Fibroblast of the conjunctiva (primary cell): Measurements from ENCODE around the gene CCDC86.
A peak's percentile ranks its signal among the peaks of the same experiment; 100 is the strongest.

ENCODE experiments used
- DNase-seq: peaks from one replicate; pipeline ENCODE4 v3.0.0-alpha.2; 2010; ENCODE audit warnings: low read depth

Gene CCDC86

DNA sequence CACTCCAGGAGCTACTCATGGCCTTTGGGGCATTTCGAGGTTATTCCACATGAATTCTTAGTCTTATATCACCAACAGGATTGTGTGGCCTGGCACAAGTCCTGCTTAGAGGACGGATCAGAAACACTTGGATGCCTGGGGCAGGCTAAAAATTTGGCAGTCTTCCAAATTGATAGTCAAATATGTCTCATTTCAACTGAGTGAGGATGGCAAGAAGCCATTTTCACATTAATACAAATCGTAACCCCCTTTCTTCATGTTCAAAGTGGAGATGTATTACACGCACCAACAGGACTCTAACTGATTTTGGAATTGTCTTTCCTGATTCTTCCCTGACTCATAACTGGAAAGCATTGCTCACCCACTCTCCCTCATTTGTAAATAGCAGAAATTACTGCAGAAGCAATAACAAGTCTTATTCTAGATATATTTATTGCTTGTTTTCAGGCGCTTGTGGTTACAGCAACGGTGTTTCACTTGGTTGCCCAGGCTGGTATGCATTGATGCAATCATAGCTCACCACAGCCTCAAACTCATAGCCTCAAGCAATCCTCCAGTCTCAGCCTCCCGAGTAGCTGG is 10.3 kb upstream of the CCDC86 start:
- no peak for DNase-seq

GRCh38 chr11:60834742-60835533 is 7.0 kb upstream of the CCDC86 start:
- DNase-seq = no peak

DNA sequence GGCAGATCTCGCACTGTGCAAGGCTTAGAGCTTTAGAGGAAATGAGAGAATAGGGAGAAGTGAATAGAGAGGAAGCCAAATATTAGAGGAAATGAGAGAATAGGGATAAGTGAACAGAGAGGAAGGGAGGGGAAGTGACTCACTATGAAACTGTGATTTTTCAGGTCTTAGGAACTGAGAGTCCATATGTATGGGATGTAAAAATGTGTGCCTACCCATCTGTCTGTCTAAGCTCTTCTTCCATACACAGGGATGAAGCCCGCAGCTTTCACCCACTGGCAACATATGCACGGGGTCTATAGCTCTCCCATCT is 6.4 kb upstream of the CCDC86 start:
- DNase-seq = no peak

- DNase-seq = no peak
Observed at GRCh38 chr11:60836866-60837515, 4.9 kb upstream of the CCDC86 start.

DNA sequence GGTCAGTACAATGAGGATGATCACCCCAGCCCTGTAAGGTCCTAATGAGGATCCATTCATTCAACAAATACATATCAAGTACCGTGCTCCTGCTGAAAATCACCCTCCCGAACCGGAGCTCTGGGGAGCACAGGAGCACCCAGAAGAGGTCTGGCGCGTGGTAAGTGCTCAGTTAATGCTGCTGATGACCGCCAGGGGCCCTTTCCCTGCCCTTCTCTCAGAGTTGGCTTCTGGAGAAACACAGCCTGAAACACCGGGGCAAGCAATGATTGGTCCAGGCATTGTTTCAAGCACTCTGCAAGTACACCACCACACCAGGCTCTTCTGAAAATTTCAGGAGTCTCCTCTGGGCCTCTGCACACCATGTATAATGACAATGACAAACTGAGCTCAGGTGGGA is 3.8 kb upstream of the CCDC86 start:
- DNase-seq = no peak

DNA sequence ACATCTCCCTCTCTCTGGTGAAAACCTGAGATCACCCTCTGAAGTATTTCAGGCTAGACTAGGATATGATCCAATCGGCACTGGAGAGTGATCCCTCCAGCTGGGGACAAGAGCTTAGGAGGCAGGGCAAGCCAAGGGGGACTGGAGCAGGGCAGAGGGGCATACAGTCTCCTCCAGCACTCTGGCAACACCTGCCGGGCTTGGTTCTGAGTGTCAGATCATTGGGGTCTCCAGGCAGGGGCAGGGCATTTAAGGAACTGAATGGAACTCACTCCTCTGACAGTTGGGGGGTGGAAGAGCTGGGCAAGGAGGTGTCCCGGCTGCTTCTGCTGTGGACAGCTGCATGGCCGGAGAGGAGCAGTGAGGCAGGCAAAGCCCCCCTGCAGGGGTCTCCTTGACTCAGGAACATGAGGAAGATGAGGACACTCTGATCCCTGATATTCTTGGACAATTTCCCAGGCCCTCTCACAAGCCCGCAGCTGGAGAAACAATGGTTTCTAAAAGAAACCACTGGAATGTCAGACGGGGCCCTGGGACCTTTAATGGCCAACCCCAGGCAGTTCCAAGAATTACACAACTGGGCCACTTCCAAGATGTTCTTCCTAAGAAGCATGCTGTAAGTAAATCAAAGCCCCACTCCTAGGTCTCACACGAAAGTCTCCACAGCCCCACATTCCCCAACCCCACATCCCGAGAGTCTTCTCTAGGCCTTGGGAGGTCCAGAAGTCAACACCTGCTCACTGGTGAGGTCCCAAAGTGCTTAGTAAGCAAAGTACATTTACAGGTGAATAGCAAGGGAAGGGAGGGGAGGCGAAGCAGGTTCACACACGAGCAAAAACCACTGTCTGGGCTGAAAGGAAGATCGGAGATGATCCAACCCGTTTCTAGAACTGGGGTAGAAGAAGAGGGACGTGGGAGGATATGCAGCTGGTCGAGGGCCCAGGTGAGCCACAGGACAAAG is 1.2 kb upstream of the CCDC86 start:
- peak; percentile 68 for DNase-seq

- no peak for DNase-seq
Observed at GRCh38 chr11:60842668-60843600, 1.0 kb downstream of the CCDC86 start.

DNA sequence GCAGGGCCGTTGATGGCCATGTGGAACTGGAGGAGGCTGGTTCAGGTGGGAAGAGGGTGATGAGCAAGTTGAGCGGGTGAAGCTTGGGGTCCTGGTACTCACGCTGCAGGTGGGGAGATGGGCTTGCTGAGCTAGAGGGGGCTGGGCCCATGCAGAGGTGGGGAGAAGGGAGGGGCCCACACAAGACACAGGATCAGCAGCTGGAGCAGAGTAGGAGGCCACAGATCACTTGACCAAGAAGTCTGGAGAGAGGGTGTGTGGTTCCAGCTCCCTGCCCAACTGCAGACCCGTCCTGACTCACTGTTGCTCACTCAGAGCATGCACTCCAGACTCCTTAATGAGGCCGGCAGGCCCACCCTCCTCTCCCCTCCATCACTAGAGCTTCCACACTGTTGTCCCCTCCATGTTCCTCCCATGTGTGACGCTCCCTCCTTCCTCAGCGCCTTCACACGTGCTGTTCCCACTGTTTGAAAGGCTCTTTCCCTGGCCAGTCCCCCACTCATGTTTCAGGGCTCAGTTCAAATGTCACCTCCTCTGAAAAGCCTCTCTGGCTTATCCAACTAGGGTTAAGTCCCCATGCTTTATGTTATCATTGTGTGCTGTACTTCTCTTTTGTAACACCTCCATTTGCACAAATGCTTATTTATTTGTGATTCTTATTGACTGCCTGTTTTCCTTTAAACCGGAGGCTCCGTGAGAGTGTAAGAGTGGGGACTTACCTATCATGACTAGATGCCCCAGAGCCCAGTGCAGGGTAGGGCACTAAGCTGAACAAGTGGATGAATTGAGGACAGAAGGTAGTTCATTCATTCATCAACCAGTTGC is 2.3 kb downstream of the CCDC86 start:
- DNase-seq = no peak

DNA sequence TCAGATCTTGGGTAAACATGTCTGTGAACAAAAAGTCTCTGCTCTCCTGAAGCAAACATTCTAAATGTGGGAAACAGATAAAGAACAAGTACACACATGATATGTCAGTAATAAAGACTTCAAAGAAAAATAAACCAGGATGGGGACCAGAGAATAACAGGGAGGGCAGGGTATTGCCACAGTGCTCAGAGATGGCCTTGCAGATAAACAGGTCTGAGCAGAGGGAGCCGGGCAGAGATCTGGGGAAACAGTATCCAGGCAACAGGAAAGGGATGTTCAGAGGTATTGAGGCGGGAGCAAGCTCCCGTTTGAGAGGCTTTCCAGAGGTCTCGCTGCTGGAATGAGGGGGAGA is 2.9 kb downstream of the CCDC86 start:
- no peak for DNase-seq

- DNase-seq = no peak
Observed at GRCh38 chr11:60845338-60845737, 3.4 kb downstream of the CCDC86 start.

- no peak for DNase-seq
Observed at GRCh38 chr11:60847281-60847680, 5.4 kb downstream of the CCDC86 start.

GRCh38 chr11:60847896-60848295 is 6.0 kb downstream of the CCDC86 start:
- no peak for DNase-seq

- no peak for DNase-seq
Observed at GRCh38 chr11:60848714-60849151, 6.8 kb downstream of the CCDC86 start.

GRCh38 chr11:60849641-60850520 is 8.0 kb downstream of the CCDC86 start:
- DNase-seq = no peak

- DNase-seq = no peak
Observed at GRCh38 chr11:60851327-60852104, 9.6 kb downstream of the CCDC86 start.

GRCh38 chr11:60852117-60852981 is 10.4 kb downstream of the CCDC86 start:
- DNase-seq = no peak
